ENCODE measurements around the gene CPAMD8. TPM values are rescaled to one million over a fixed set of nuclear protein-coding genes. Genes with fewer than 3 reads are reported as not detected.

Gene CPAMD8
- total and polyA plus RNA-seq, 10 of the 15 experiments (the other 5 are each of a cell fraction or from before 2014, with no cell fraction given): 0.12 to 0.97 (median 0.25) TPM; not detected in 3

- ATAC-seq (no peak), DNase-seq (ENCODE audit: low read depth, low spot score) (no peak), FAIRE-seq (no peak)
- intact Hi-C loops (cut with micrococcal nuclease; ENCODE audit: unreplicated experiment) (loop anchor here (10.0 kb wide), 1 partner anchor 411 kb away; the partner anchor contains the start of genes ABHD8, DDA1 and MRPL34), in situ Hi-C loops (cut with MboI) (no loop called here)
- Histone ChIP-seq H3K4me3 (no peak overlapping the region), H3K4me1 (ENCODE audit: control insufficient read depth, insufficient read depth, low read length) (peaks cover 34% of the 10 kb centered on the region), H4K20me1 (ENCODE audit: control insufficient read depth, insufficient read depth) (no peaks in the 10 kb centered on the region), H3K9me3 (replicated peaks; ENCODE audit: control insufficient read depth, insufficient read depth, low read length) (no peaks in the 10 kb centered on the region; the same call in 2 of the 3 replicates), H3K79me2 (ENCODE audit: control insufficient read depth, insufficient read depth, low read length) (no peaks in the 10 kb centered on the region), H3K9ac (ENCODE audit: control insufficient read depth, insufficient read depth, low read length) (no peak overlapping the region), H3K4me2 (ENCODE audit: control insufficient read depth, insufficient read depth) (peak overlapping the region; percentile 28; the same call in 1 of the 2 replicates), H2AFZ (ENCODE audit: control insufficient read depth, low read depth, low read length) (peak overlapping the region; percentile 35), H3K27ac (ENCODE audit: control insufficient read depth, insufficient read depth) (no peak overlapping the region), H3K36me3 (ENCODE audit: control insufficient read depth in 2 of 2, insufficient read depth in 2 of 2, low read length in 1 of 2) (no peaks in the 10 kb centered on the region), H3K27me3 (replicated peaks in 1 of 2; ENCODE audit: control insufficient read depth in 2 of 2, insufficient read depth in 2 of 2, low read length in 1 of 2) (no peaks in the 10 kb centered on the region)
- POLR2A ChIA-PET: interaction anchor here (0.5 kb wide), 1 partner anchor 325 kb away, joined by 3 read pairs; no protein-coding TSS in a partner anchor
- 5% methylated on average over 13 of the region's 14 CpGs for WGBS (ENCODE audit: insufficient coverage, insufficient replicate concordance, low lambda C conversion rate, missing lambda C conversion rate)
- TF ChIP-seq ZNF687 (IDR thresholded peaks at IDR 0.05): peak; percentile 69
- TF ChIP-seq, protein P1, sequence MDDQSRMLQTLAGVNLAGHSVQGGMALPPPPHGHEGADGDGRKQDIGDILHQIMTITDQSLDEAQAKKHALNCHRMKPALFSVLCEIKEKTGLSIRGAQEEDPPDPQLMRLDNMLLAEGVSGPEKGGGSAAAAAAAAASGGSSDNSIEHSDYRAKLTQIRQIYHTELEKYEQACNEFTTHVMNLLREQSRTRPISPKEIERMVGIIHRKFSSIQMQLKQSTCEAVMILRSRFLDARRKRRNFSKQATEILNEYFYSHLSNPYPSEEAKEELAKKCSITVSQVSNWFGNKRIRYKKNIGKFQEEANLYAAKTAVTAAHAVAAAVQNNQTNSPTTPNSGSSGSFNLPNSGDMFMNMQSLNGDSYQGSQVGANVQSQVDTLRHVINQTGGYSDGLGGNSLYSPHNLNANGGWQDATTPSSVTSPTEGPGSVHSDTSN (IDR thresholded peaks at IDR 0.05; ENCODE audit: insufficient replicate concordance, low read depth, low read length): no peak
- TF ChIP-seq CHD4 (IDR thresholded peaks at IDR 0.05): no peak
- no TSS peak for BruUV-seq (replicated peaks)
- CTCF ChIA-PET: no interaction called here
- RAD21 ChIA-PET (ENCODE audit: unreplicated experiment): no interaction called here
- SMC1A ChIA-PET (ENCODE audit: uncharacterized antibody, unreplicated experiment): no interaction called here
Measured at GRCh38 chr19:16893686-16893989, 133.0 kb downstream of the CPAMD8 start.

Data from GM12878 (cell line).